ENCODE data around the gene MINDY2. TPM values are rescaled to one million over a fixed set of nuclear protein-coding genes. Genes with fewer than 3 reads are reported as not detected.

MINDY2 gene
- total and polyA plus RNA-seq, 2 of the 8 experiments (the other 6 are each of a cell fraction or from before 2014, with no cell fraction given): 3.1 to 25.7 TPM

GRCh38 chr15:58900631-58901030 is 129.5 kb downstream of the MINDY2 start (continued):
- TF ChIP-seq EP300 (IDR thresholded peaks at IDR 0.05; ENCODE audit: borderline replicate concordance in 1 of 2, low read depth in 2 of 2, low read length in 2 of 2) (no peak), RFX5 (IDR thresholded peaks at IDR 0.05; ENCODE audit: borderline replicate concordance, low read depth, low read length) (no peak), CHD1 (IDR thresholded peaks at IDR 0.05; ENCODE audit: low read depth, low read length) (no peak), CTBP2 (IDR thresholded peaks at IDR 0.05; ENCODE audit: borderline replicate concordance, insufficient read depth, insufficient read length, low read length) (no peak), HDAC6 (IDR thresholded peaks at IDR 0.05; ENCODE audit: low read depth, low read length) (no peak), RBBP5 (IDR thresholded peaks at IDR 0.05; ENCODE audit: borderline replicate concordance, low read depth, low read length) (no peak)

All from H1 (cell line).